ENCODE measurements around the gene ISG20. TPM values are rescaled to one million over a fixed set of nuclear protein-coding genes. Genes with fewer than 3 reads are reported as not detected.

The ISG20 gene
- total and polyA plus RNA-seq, 12 donors = 2.0 to 23.0 (median 4.5) TPM

DNA sequence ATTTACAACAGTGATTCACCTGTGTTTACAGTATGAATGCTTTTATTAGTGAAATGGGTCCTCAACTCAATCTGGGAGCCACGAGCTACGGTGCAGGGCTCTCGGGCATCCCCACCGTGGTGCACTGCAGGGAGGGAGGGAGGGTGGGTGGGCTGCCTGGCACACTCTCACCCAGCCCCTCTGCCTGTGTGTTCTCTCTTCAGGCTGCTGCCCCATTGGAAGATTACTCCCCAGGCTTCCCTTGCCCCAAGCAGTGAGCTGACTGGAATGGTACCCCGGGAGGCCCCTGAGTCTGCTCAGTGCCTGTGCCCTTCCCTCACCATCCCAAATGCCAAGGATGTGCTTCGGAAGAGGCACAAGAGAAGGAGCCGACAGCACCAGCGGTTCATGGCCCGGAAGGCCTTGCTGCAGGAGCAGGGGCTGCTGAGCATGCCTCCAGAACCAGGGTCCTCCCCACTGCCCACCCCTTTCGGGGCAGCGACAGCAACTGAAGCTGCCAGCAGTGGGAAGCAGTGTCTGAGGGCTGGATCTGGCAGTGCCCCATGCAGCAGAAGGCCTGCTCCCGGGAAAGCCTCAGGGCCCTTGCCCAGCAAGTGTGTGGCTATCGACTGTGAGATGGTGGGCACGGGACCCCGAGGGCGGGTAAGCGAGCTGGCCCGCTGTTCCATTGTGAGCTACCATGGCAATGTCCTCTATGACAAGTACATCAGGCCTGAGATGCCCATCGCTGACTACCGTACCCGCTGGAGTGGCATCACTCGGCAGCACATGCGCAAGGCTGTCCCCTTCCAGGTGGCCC is 12.7 kb upstream of the ISG20 start:
- H3K4me3 ChIP-seq = no peak overlapping the region
- intact Hi-C loops (cut with DNase I) = loop anchor here in 4 of 10 donors (2.0 to 10.0 kb wide), 4 partner anchors 209 to 379 kb away; partner anchors contain the start of gene HAPLN3 (in 1 of the 4)
- 93 to 95% methylated on average over 23 of the region's 23 CpGs for WGBS, 2 donors
- TF ChIP-seq, protein P1, sequence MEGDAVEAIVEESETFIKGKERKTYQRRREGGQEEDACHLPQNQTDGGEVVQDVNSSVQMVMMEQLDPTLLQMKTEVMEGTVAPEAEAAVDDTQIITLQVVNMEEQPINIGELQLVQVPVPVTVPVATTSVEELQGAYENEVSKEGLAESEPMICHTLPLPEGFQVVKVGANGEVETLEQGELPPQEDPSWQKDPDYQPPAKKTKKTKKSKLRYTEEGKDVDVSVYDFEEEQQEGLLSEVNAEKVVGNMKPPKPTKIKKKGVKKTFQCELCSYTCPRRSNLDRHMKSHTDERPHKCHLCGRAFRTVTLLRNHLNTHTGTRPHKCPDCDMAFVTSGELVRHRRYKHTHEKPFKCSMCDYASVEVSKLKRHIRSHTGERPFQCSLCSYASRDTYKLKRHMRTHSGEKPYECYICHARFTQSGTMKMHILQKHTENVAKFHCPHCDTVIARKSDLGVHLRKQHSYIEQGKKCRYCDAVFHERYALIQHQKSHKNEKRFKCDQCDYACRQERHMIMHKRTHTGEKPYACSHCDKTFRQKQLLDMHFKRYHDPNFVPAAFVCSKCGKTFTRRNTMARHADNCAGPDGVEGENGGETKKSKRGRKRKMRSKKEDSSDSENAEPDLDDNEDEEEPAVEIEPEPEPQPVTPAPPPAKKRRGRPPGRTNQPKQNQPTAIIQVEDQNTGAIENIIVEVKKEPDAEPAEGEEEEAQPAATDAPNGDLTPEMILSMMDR (IDR thresholded peaks at IDR 0.05) = no peak
- peaks cover 0 to 56% (median 18%) of the 10 kb centered on the region in 9 donors for H3K36me3 ChIP-seq
- no peaks in the 10 kb centered on the region for H3K27me3 ChIP-seq
- H3K9me3 ChIP-seq = no peaks in the 10 kb centered on the region
- DNase-seq = no peak
- peaks cover 6 to 86% (median 31%) of the 10 kb centered on the region in 9 donors for H3K4me1 ChIP-seq
- peak overlapping the region in 1 of 10 donors; percentile 59 for H3K27ac ChIP-seq
- ATAC-seq = no peak

DNA sequence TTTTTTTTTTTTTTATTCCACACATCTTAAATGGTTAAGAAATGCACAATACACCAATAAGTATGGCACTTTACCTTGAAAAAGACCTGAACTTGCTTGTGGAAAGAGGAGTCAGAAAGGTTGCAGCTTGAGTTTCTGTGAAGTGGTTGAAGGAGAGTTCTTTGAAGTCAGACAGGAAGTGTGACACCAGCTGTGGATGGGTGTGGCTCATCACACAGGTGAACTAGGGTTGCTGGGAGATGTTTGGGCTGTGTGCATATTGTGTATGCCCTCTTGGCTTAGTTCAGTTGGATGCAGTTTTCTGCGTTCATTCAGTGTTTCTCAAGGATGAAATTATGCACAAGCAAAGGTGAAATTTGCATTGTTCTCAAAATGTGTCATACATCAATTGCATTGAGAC is 11.4 kb upstream of the ISG20 start:
- ATAC-seq = no peak
- peak overlapping the region in 1 of 10 donors; percentile 59 for H3K27ac ChIP-seq
- H3K27me3 ChIP-seq = no peaks in the 10 kb centered on the region
- no peaks in the 10 kb centered on the region for H3K9me3 ChIP-seq
- DNase-seq = no peak
- no peak overlapping the region for H3K4me3 ChIP-seq
- peaks cover 0 to 69% (median 18%) of the 10 kb centered on the region in 9 donors for H3K36me3 ChIP-seq
- 95 to 97% methylated on average over 1 of the region's 1 CpG for WGBS, 2 donors
- intact Hi-C loops (cut with DNase I) = loop anchor here in 3 of 10 donors (10.0 kb wide), 3 partner anchors 207 to 377 kb away; partner anchors contain the start of gene HAPLN3 (in 1 of the 3)
- TF ChIP-seq, protein P1 (IDR thresholded peaks at IDR 0.05) = no peak
- peaks cover 0 to 82% (median 22%) of the 10 kb centered on the region in 9 donors for H3K4me1 ChIP-seq

- ATAC-seq = no peak
- 94 to 97% methylated on average over 5 of the region's 5 CpGs for WGBS, 2 donors
- Histone ChIP-seq H3K9me3 (no peaks in the 10 kb centered on the region), H3K27ac (peak overlapping the region in 1 of 10 donors; percentile 62), H3K4me3 (no peak overlapping the region), H3K27me3 (no peaks in the 10 kb centered on the region), H3K4me1 (peaks cover 0 to 77% (median 15%) of the 10 kb centered on the region in 9 donors), H3K36me3 (peaks cover 0 to 76% (median 18%) of the 10 kb centered on the region in 9 donors)
- DNase-seq = no peak
- intact Hi-C loops (cut with DNase I) = loop anchor here in 3 of 10 donors (10.0 kb wide), 3 partner anchors 207 to 377 kb away; partner anchors contain the start of gene HAPLN3 (in 1 of the 3)
- TF ChIP-seq, protein P1 (IDR thresholded peaks at IDR 0.05) = no peak
Measured at GRCh38 chr15:88628018-88628654, 10.7 kb upstream of the ISG20 start.

- ATAC-seq (no peak), DNase-seq (no peak)
- no peak overlapping the region for H3K27ac ChIP-seq
- peaks cover 0 to 81% (median 18%) of the 10 kb centered on the region in 9 donors for H3K36me3 ChIP-seq
- H3K4me3 ChIP-seq = no peak overlapping the region
- H3K9me3 ChIP-seq = no peaks in the 10 kb centered on the region
- 92 to 95% methylated on average over 16 of the region's 16 CpGs for WGBS, 2 donors
- TF ChIP-seq, protein P1 (IDR thresholded peaks at IDR 0.05) = no peak
- H3K27me3 ChIP-seq = no peaks in the 10 kb centered on the region
- intact Hi-C loops (cut with DNase I) = loop anchor here in 3 of 10 donors (10.0 kb wide), 3 partner anchors 206 to 376 kb away; partner anchors contain the start of gene HAPLN3 (in 1 of the 3)
- H3K4me1 ChIP-seq = peaks cover 0 to 69% (median 11%) of the 10 kb centered on the region in 9 donors
Measured at GRCh38 chr15:88629071-88629470, 9.7 kb upstream of the ISG20 start.
